NCI-H2227 (cell line): ENCODE measurements around the gene GNE.
A peak's percentile ranks its signal among the peaks of the same experiment; 100 is the strongest.
"Not testable (repeated sequence)": the region's sequence is repeated elsewhere in the genome, so short reads cannot be mapped to it uniquely, and the experiment has no call there.

Experiments used
- DNase-seq: peaks from one replicate; lab custom pipeline; 2025; ENCODE audit not compliant: unreplicated experiment; lab: John Stamatoyannopoulos, UW

The GNE gene

GRCh38 chr9:36208521-36209253 is 49.6 kb downstream of the GNE start:
- DNase-seq: no peak

- DNase-seq: no peak
Measured at GRCh38 chr9:36207546-36208012, 50.7 kb downstream of the GNE start.

- no peak for DNase-seq
Measured at GRCh38 chr9:36207016-36207415, 51.2 kb downstream of the GNE start.

GRCh38 chr9:36204906-36205547 is 53.2 kb downstream of the GNE start:
- DNase-seq: no peak

- no peak for DNase-seq
Measured at GRCh38 chr9:36194326-36195000, 63.8 kb downstream of the GNE start.

GRCh38 chr9:36193023-36193422 is 65.2 kb downstream of the GNE start:
- DNase-seq: no peak

GRCh38 chr9:36192196-36192595 is 66.1 kb downstream of the GNE start:
- no peak for DNase-seq

GRCh38 chr9:36191686-36192085 is 66.6 kb downstream of the GNE start:
- DNase-seq: no peak

GRCh38 chr9:36191290-36191645 is 67.0 kb downstream of the GNE start:
- peak; percentile 20 for DNase-seq

GRCh38 chr9:36190388-36191289 is 67.6 kb downstream of the GNE start, which contains the start of gene CLTA:
Gene CLTA (plus strand): TSS chr9:36190921. CDS start chr9:36191057, 136 bp downstream.
- peak; percentile 94 for DNase-seq

- DNase-seq: no peak
Measured at GRCh38 chr9:36189976-36190375, 68.3 kb downstream of the GNE start.

GRCh38 chr9:36188212-36188611 is 70.0 kb downstream of the GNE start:
- no peak for DNase-seq

- no peak for DNase-seq
Measured at GRCh38 chr9:36187414-36187813, 70.8 kb downstream of the GNE start.

- DNase-seq: not testable (repeated sequence)
Measured at GRCh38 chr9:36180243-36180642, 78.0 kb downstream of the GNE start.

- no peak for DNase-seq
Measured at GRCh38 chr9:36177571-36177970, 80.7 kb downstream of the GNE start.

- not testable (repeated sequence) for DNase-seq
Measured at GRCh38 chr9:36176496-36176895, 81.8 kb downstream of the GNE start.

GRCh38 chr9:36175209-36175608 is 83.0 kb downstream of the GNE start:
- not testable (repeated sequence) for DNase-seq

- no peak for DNase-seq
Measured at GRCh38 chr9:36174731-36175130, 83.5 kb downstream of the GNE start.

- DNase-seq: no peak
Measured at GRCh38 chr9:36174271-36174670, 84.0 kb downstream of the GNE start.

GRCh38 chr9:36173861-36174260 is 84.4 kb downstream of the GNE start:
- no peak for DNase-seq

GRCh38 chr9:36170531-36170930 is 87.7 kb downstream of the GNE start:
- DNase-seq: no peak
